ENCODE results near the gene PTX4. TPM values are rescaled to one million over a fixed set of nuclear protein-coding genes. Genes with fewer than 3 reads are reported as not detected.

PTX4 gene, protein sequence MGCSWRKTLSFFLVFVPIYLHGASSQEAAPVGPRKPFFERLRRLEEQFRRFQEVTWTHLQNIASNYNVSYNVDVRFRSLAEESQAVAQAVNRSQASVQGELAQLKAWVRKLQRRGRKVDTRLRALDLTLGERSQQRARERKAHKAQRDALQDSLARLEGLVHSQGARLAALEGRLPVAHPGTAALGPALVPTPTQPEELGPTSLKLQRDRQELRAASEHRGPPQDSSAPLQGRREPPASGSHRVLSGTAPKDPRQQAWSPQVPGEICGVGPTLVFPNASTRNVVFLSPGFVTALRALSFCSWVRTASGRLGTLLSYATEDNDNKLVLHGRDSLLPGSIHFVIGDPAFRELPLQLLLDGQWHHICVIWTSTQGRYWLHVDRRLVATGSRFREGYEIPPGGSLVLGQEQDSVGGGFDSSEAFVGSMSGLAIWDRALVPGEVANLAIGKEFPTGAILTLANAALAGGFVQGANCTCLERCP
- total RNA-seq = not detected
- long read RNA-seq = 0 reads

DNA sequence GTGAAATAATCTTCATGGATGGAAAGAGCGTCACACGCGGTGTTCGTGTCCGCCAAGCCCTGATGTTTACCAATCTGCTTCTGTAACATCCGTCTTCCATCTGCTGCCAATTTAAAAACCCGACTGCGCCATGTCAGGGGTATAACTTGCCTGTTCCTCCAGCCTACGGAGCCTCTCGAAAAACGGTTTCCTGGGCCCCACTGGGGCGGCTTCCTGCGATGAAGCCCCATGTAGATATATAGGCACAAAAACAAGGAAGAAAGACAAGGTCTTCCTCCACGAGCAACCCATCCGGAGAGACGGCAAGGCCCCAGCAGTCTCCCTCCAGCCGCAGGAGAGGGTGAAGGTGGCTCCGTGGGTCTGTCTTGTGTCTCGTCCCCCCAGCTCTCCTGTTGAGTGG is at the start of gene PTX4:
Gene PTX4, minus strand, starts transcription at position 326 of the 400 bp plus-strand sequence. Its CDS starts 35 bp downstream, at position 291.
- no peak within 1 kb of the TSS for H3K27ac ChIP-seq
- no peaks in the 10 kb centered on the region for H3K36me3 ChIP-seq
- TF ChIP-seq, protein P1, sequence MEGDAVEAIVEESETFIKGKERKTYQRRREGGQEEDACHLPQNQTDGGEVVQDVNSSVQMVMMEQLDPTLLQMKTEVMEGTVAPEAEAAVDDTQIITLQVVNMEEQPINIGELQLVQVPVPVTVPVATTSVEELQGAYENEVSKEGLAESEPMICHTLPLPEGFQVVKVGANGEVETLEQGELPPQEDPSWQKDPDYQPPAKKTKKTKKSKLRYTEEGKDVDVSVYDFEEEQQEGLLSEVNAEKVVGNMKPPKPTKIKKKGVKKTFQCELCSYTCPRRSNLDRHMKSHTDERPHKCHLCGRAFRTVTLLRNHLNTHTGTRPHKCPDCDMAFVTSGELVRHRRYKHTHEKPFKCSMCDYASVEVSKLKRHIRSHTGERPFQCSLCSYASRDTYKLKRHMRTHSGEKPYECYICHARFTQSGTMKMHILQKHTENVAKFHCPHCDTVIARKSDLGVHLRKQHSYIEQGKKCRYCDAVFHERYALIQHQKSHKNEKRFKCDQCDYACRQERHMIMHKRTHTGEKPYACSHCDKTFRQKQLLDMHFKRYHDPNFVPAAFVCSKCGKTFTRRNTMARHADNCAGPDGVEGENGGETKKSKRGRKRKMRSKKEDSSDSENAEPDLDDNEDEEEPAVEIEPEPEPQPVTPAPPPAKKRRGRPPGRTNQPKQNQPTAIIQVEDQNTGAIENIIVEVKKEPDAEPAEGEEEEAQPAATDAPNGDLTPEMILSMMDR (IDR thresholded peaks at IDR 0.05) = no peak
- H3K4me3 ChIP-seq = no peak within 1 kb of the TSS
- peaks cover 9% of the 10 kb centered on the region for H3K4me1 ChIP-seq
- H3K9me3 ChIP-seq = no peaks in the 10 kb centered on the region
- intact Hi-C loops (cut with DNase I) = no loop called here
- ATAC-seq (no peak), DNase-seq (no peak)
- H3K27me3 ChIP-seq (ENCODE audit: low read depth) = no peaks in the 10 kb centered on the region

DNA sequence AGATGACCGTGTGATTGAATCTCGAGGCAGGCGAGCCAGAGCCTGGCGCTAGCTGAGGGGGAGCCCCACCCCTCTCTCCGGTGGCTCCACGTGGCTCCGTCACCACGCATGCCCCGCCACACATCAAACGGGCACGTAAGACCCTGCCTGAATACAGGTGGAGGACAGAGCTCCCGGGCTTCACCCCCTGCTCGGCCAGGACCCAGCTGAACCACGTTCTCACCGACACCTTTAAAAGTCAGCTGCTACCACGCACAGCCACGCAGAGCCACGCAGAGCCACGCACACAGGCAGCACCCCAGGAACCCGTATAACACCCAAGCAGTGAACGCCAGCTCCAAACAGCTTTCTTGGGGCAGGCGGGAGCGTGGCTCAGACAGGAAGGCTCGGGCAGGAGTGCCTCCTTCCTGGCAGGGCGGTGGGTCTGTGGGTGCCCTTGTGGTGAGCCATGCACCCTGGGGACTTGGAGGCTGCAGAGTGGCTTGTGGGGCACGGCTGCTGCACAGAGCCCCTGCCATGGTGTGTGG is 49.1 kb upstream of the PTX4 start:
- no peak for ATAC-seq
- TF ChIP-seq, protein P1 (IDR thresholded peaks at IDR 0.05) = no peak
- Histone ChIP-seq H3K27ac (peak overlapping the region; percentile 95), H3K27me3 (ENCODE audit: low read depth) (no peaks in the 10 kb centered on the region), H3K9me3 (no peaks in the 10 kb centered on the region), H3K4me3 (peak overlapping the region; percentile 73), H3K36me3 (peaks cover 76% of the 10 kb centered on the region), H3K4me1 (peaks cover 64% of the 10 kb centered on the region)
- no peak for DNase-seq
- intact Hi-C loops (cut with DNase I) = no loop called here

DNA sequence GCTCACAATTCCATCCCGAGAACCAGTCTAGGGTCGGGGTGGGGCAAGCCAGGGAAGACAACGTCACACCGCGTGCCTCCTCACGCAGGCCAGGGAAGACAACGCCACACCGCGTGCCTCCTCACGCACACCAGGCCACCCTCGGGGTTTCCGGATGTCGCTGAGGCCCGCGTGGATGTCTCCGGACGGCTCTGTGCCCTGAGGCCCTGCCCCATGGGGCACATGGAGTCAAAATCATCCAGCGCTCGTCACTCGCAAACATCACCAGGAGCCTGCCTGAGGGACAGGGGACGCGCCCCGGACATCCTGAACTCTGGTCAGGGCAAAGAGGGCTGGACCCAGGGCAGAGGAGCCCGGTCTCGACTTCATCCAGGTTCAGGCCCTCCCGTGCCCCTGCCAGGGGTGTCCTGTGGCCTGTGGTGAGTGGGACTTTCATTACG is 48.4 kb upstream of the PTX4 start:
- TF ChIP-seq, protein P1 (IDR thresholded peaks at IDR 0.05) = no peak
- Histone ChIP-seq H3K36me3 (peaks cover 69% of the 10 kb centered on the region), H3K4me1 (peaks cover 64% of the 10 kb centered on the region), H3K27ac (peak overlapping the region; percentile 95), H3K4me3 (peak overlapping the region; percentile 73), H3K9me3 (no peaks in the 10 kb centered on the region), H3K27me3 (ENCODE audit: low read depth) (no peaks in the 10 kb centered on the region)
- peak; percentile 45 for DNase-seq
- no peak for ATAC-seq
- intact Hi-C loops (cut with DNase I) = no loop called here

DNA sequence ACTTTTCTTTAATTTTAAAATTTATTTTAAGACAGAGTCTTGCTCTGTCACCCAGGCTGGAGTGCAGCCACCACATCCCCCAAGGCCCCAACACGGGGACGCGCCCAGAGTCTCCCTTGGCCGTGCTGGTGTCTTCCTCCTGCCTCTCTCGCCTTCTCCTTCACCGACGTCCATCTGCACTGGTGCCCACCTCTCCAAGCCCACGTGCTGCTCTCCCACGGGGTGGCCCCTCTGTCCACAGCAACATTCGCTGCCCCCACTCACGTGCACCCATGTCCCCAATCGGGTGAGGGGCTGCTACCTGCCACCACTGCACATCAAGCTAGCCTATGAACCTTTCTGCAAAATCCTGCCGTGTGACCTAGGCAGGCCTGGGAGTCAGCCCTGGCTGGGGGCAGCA is 47.9 kb upstream of the PTX4 start:
- TF ChIP-seq, protein P1 (IDR thresholded peaks at IDR 0.05) = no peak
- peaks cover 63% of the 10 kb centered on the region for H3K36me3 ChIP-seq
- intact Hi-C loops (cut with DNase I) = no loop called here
- ATAC-seq (no peak), DNase-seq (no peak)
- H3K9me3 ChIP-seq = no peaks in the 10 kb centered on the region
- peak overlapping the region; percentile 73 for H3K4me3 ChIP-seq
- no peaks in the 10 kb centered on the region for H3K27me3 ChIP-seq (ENCODE audit: low read depth)
- H3K4me1 ChIP-seq = peaks cover 64% of the 10 kb centered on the region
- H3K27ac ChIP-seq = peak overlapping the region; percentile 95

DNA sequence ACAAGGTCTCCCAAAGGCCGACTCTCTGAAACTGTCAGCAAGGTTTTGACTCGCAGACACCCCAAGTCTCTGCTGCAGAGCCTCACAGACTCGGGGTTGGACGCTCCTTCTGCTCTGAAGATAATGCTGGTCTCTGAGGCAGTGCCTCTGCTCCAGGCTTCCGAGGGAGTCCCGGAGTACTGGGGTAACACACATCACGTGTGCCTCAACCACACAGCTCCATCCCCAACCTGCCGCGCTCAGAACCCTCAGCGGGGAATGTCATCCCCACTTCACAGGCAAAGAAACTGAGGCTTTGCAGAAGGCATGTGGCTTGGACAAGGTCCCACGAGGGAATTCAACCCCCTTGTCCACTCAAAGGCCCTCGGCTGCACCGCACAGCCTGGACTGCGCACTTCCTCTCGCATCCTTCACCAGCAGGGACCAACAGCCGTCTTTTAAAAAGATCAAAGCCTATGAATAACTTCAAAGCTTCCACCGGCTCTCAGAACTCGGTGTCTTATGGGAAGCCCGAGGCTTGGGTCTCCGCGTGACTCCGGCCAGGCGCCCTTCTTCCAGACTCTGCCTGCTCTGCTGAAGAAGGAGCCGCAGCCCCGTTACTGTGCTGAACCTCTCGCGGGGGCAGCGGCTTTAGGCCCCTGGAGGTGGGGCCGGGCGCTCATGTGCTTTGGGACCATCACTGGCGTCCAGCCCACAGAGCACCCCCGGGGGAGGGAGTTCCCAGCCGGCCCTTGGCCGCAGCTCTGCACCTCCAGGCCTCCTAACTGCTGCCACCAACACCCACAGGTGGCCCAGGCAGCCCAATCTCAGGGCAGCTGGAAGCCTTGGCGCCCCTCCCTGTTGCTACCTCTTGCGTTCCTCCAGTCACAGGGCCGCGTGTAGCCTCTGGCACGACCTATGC is 46.9 kb upstream of the PTX4 start:
- H3K36me3 ChIP-seq = peaks cover 54% of the 10 kb centered on the region
- intact Hi-C loops (cut with DNase I) = no loop called here
- peak overlapping the region; percentile 95 for H3K27ac ChIP-seq
- H3K9me3 ChIP-seq = no peaks in the 10 kb centered on the region
- peaks cover 64% of the 10 kb centered on the region for H3K4me1 ChIP-seq
- TF ChIP-seq, protein P1 (IDR thresholded peaks at IDR 0.05) = no peak
- peak overlapping the region; percentile 73 for H3K4me3 ChIP-seq
- no peaks in the 10 kb centered on the region for H3K27me3 ChIP-seq (ENCODE audit: low read depth)
- ATAC-seq = no peak
- no peak for DNase-seq

Data from lower lobe of right lung (tissue), 2 donors.